PC-9 (cell line): ENCODE results near the gene MUSTN1.

Experiments
- EZH2 ChIP-seq: fragments of 200-600 bp; sonication (generic); IDR thresholded peaks from 2 replicates; pipeline ENCODE4 v1.8.0; 2017; ENCODE audit warnings: antibody characterized with exemption, low read depth
- TF ChIP-seq, protein P1 (sequence below): fragments of 200-600 bp; sonication (generic); conservative IDR thresholded peaks from 2 replicates; pipeline ENCODE4 v1.6.1; 2017; ENCODE audit warnings: mixed run types, antibody characterized with exemption, mild to moderate bottlenecking, moderate library complexity

DNA sequence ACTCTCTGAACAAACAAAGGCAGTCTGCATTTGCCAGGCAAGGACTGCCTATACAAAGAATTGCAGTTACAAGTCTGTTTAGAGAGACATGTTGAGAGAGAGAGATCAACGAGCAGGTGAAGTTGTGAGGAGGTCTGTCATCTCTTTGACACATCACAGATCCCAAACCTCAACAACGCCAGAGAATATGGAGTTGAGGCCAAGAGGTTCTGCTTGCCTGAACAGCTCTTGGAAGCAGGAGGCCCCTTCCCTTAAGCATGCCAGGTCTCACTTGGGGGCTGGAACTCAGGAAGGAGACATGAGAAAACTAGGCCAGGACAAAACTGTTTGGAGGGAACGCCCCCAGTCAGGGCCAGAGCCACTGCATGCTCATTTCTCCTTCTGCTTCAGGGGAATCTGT, 22.3 kb upstream of the MUSTN1 start:
- TF ChIP-seq, protein P1, sequence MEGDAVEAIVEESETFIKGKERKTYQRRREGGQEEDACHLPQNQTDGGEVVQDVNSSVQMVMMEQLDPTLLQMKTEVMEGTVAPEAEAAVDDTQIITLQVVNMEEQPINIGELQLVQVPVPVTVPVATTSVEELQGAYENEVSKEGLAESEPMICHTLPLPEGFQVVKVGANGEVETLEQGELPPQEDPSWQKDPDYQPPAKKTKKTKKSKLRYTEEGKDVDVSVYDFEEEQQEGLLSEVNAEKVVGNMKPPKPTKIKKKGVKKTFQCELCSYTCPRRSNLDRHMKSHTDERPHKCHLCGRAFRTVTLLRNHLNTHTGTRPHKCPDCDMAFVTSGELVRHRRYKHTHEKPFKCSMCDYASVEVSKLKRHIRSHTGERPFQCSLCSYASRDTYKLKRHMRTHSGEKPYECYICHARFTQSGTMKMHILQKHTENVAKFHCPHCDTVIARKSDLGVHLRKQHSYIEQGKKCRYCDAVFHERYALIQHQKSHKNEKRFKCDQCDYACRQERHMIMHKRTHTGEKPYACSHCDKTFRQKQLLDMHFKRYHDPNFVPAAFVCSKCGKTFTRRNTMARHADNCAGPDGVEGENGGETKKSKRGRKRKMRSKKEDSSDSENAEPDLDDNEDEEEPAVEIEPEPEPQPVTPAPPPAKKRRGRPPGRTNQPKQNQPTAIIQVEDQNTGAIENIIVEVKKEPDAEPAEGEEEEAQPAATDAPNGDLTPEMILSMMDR, result no peak
- no peak for TF ChIP-seq EZH2
